ENCODE data around the gene MMP1. TPM values are rescaled to one million over a fixed set of nuclear protein-coding genes. Genes with fewer than 3 reads are reported as not detected.

Gene MMP1
- total RNA-seq, 3 donors from 2014 or later: 0.20 to 0.67 (median 0.47) TPM

DNA sequence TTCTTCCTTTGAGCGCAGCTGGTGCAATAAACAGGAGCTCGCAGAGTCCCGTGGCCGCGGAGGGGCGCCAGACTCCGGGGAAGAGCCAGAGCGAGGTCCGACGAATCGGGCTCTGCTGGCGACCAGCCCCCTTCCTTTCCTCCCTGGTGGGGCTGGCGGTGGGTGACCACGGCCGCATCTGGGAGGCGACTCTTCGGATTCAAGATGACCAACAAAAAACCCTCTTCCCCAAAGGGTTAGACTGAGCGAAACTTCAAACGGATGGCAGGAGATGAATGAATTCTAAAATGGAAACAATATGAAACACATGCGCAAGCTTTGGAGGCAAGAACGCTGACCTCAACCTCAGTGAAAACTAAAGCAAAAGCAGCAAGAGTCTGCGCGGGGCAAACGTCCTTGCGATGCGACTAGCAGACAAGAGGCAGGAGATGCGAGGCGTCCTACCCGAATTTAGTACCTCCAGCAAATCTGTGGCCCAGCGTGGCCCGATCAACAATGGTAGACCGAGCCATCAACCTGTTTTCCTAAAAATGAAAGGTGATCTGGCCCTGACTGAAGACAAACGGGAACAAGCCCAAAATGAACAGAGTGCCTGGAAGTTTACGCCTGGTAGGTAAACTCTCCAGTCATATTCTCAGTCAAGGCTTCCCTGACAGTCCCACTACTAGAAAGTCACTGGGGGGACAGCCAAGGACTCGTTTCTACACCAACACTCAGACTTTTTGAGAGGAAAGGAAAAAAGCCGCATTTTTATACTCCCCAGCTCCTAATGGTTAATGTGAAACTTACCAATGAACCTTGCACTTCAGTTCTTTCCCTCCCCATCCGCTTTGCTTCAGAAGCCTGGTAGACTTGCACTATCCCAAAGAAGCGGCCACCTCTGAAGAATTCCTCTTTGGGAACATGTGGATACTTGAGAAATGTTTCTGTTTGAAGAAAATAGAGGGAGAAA, 33.8 kb upstream of the MMP1 start:
- no peaks in the 10 kb centered on the region for H3K36me3 ChIP-seq (ENCODE audit: low read depth)
- intact Hi-C loops (cut with DNase I, micrococcal nuclease): no loop called here

DNA sequence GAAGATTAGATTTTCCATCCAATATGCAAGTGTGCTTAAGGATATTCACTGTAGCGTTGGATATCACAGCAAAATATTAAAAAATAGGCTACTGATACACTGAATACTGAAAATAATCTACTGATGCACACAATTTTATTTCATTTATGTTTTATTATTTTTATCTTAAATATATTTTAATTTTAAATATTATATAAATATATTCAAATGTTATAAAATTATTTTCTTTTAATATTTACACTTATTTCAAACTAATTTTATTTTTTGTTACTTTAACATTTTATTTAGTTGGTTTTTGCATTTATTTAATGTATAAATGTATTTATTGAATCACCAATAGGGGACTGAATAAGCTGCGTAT, 33.1 kb upstream of the MMP1 start:
- Histone ChIP-seq H3K9me3 (no peaks in the 10 kb centered on the region), H3K36me3 (ENCODE audit: low read depth) (no peaks in the 10 kb centered on the region), H3K4me1 (ENCODE audit: low read depth) (no peaks in the 10 kb centered on the region), H3K4me3 (no peak overlapping the region)
- DNase-seq: no peak
- no peak for ATAC-seq
- intact Hi-C loops (cut with DNase I, micrococcal nuclease): no loop called here
- TF ChIP-seq, protein P1, sequence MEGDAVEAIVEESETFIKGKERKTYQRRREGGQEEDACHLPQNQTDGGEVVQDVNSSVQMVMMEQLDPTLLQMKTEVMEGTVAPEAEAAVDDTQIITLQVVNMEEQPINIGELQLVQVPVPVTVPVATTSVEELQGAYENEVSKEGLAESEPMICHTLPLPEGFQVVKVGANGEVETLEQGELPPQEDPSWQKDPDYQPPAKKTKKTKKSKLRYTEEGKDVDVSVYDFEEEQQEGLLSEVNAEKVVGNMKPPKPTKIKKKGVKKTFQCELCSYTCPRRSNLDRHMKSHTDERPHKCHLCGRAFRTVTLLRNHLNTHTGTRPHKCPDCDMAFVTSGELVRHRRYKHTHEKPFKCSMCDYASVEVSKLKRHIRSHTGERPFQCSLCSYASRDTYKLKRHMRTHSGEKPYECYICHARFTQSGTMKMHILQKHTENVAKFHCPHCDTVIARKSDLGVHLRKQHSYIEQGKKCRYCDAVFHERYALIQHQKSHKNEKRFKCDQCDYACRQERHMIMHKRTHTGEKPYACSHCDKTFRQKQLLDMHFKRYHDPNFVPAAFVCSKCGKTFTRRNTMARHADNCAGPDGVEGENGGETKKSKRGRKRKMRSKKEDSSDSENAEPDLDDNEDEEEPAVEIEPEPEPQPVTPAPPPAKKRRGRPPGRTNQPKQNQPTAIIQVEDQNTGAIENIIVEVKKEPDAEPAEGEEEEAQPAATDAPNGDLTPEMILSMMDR (IDR thresholded peaks at IDR 0.05): no peak

More for the DNA sequence above, 33.8 kb upstream of the MMP1 start:
- ATAC-seq (peak; percentile 80), DNase-seq (peak; percentile 63 to 69 (median 64))
- Histone ChIP-seq H3K9me3 (no peaks in the 10 kb centered on the region), H3K4me1 (ENCODE audit: low read depth) (no peaks in the 10 kb centered on the region), H3K4me3 (no peak overlapping the region)
- TF ChIP-seq, protein P1 (IDR thresholded peaks at IDR 0.05): no peak

GRCh38 chr11:102830001-102830727, 32.2 kb upstream of the MMP1 start:
- H3K9me3 ChIP-seq: no peaks in the 10 kb centered on the region
- TF ChIP-seq, protein P1 (IDR thresholded peaks at IDR 0.05): no peak
- intact Hi-C loops (cut with DNase I, micrococcal nuclease): no loop called here

DNA sequence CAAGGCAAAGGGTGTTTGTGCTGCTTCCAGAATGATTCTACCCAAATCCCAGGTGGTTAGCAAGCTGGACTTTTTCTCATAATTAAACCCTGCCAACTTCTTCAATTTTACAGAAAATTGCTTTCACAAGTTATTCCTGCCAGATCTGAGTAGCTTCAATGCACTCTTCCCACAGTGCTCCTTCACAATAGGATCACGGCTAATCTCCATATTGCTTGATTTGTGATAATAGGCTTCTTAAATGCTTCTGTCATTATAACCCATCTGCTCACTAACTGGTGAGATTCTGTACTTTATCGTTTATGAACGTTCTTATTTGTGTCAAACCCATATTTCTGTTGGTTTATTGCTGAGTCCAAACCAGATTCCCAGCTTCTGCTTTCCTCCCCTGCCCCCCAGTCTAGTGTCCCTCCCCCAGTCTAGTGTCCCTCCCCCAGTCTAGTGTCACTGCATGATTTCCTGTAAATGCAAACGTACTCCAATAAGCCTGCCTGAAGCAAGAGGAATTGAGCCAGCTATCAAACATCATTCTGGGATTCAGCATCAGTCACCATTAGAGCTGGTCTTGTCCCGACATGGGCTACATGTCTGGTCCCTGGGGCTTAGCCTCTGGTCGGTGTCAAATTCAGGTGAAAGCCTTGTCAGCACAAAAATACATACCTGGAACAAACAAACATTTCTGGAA, 31.5 kb upstream of the MMP1 start:
- ATAC-seq (no peak), DNase-seq (no peak)
- TF ChIP-seq, protein P1 (IDR thresholded peaks at IDR 0.05): no peak
- no peaks in the 10 kb centered on the region for H3K9me3 ChIP-seq
- no peak overlapping the region for H3K4me3 ChIP-seq
- H3K4me1 ChIP-seq (ENCODE audit: low read depth): no peaks in the 10 kb centered on the region
- intact Hi-C loops (cut with DNase I, micrococcal nuclease): no loop called here
- H3K36me3 ChIP-seq (ENCODE audit: low read depth): no peaks in the 10 kb centered on the region

More at GRCh38 chr11:102830001-102830727, 32.2 kb upstream of the MMP1 start:
- Histone ChIP-seq H3K4me3 (no peak overlapping the region), H3K4me1 (ENCODE audit: low read depth) (no peaks in the 10 kb centered on the region), H3K36me3 (ENCODE audit: low read depth) (no peaks in the 10 kb centered on the region)
- DNase-seq: no peak
- ATAC-seq: no peak

DNA sequence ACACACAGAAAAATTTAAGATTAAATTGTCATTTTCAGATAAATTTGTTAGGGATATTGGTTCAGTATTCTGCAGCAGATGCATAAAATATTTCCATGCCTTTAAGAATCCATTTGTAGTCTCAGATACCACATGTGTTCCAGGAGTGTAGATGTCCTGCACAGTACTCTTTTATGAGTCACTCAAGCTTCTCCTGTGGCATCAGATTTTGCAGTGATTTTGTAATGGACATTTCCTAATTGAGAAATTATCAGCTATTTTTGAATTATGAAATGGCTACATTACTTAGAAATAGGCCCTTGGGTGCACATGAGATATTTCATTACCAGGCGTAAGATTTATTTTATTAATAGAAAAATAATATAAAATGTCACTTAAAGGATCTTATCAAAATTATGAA, 26.6 kb upstream of the MMP1 start:
- Histone ChIP-seq H3K36me3 (ENCODE audit: low read depth) (no peaks in the 10 kb centered on the region), H3K4me3 (no peak overlapping the region), H3K4me1 (ENCODE audit: low read depth) (no peaks in the 10 kb centered on the region), H3K9me3 (no peaks in the 10 kb centered on the region)
- intact Hi-C loops (cut with DNase I, micrococcal nuclease): no loop called here
- ATAC-seq (no peak), DNase-seq (no peak)
- TF ChIP-seq, protein P1 (IDR thresholded peaks at IDR 0.05): no peak

All from mucosa of descending colon (tissue), 3 donors.